OCI-LY1 (cell line): ENCODE data around the gene ELOVL4.

Experiments used
- H2AFZ ChIP-seq: fragments of 200-600 bp; sonication (generic), shearing (Covaris generic); 2 replicates; pipeline ENCODE4 v1.6.0; 2014; ENCODE audit warnings: antibody characterized with exemption, mild to moderate bottlenecking, low read length
- H3F3A ChIP-seq: fragments of 200-600 bp; sonication (generic), shearing (Covaris generic); 2 replicates; pipeline ENCODE4 v1.6.0; 2014; ENCODE audit warnings: mild to moderate bottlenecking, antibody characterized with exemption, low read length, moderate library complexity; ENCODE audit not compliant: insufficient read depth
- H3K27ac ChIP-seq: fragments of 200-600 bp; sonication (generic); 2 replicates; pipeline ENCODE4 v1.5.1; 2014; ENCODE audit warnings: low read length, mixed run types, mild to moderate bottlenecking, low read depth; ENCODE audit not compliant: poor library complexity, severe bottlenecking
- H3K27me3 ChIP-seq: fragments of 200-600 bp; sonication (generic); 2 replicates; pipeline ENCODE4 v1.6.0; 2014; ENCODE audit warnings: antibody characterized with exemption, mild to moderate bottlenecking, low read length, moderate library complexity; ENCODE audit not compliant: insufficient read depth
- H3K36me3 ChIP-seq: fragments of 200-600 bp; sonication (generic); 2 replicates; pipeline ENCODE4 v1.6.1; 2014; ENCODE audit warnings: mild to moderate bottlenecking, antibody characterized with exemption, low read length, moderate library complexity, mixed read lengths; ENCODE audit not compliant: insufficient read depth
- H3K4me1 ChIP-seq: fragments of 200-600 bp; sonication (generic); 2 replicates; pipeline ENCODE4 v1.5.1; 2014; ENCODE audit warnings: mild to moderate bottlenecking, low read length, moderate library complexity; ENCODE audit not compliant: insufficient read depth, severe bottlenecking
- H3K4me2 ChIP-seq: fragments of 200-600 bp; sonication (generic), shearing (Covaris generic); 2 replicates; pipeline ENCODE4 v1.6.1; 2014; ENCODE audit warnings: low read length
- H3K4me3 ChIP-seq: fragments of 200-600 bp; sonication (generic); 2 replicates; pipeline ENCODE4 v1.5.1; 2014; ENCODE audit warnings: low read length, low read depth, mild to moderate bottlenecking, mixed read lengths; ENCODE audit not compliant: poor library complexity, severe bottlenecking
- H3K79me2 ChIP-seq: fragments of 200-600 bp; shearing (Covaris generic); 2 replicates; pipeline ENCODE4 v1.6.1; 2016; ENCODE audit warnings: mixed run types, low read length, mixed read lengths; ENCODE audit not compliant: insufficient read depth
- H3K9ac ChIP-seq: fragments of 200-600 bp; sonication (generic), shearing (Covaris generic); 2 replicates; pipeline ENCODE4 v1.6.1; 2014; ENCODE audit warnings: mild to moderate bottlenecking, low read length, mixed read lengths
- H3K9me2 ChIP-seq: fragments of 200-600 bp; sonication (generic), shearing (Covaris generic); 2 replicates; pipeline ENCODE4 v1.6.1; 2014; ENCODE audit warnings: low read depth, mild to moderate bottlenecking, low read length, mixed read lengths
- H3K9me3 ChIP-seq: fragments of 200-600 bp; shearing (Covaris generic); 2 replicates; pipeline ENCODE4 v1.6.1; 2014; ENCODE audit warnings: low read length, mixed read lengths
- H4K20me1 ChIP-seq: fragments of 200-600 bp; sonication (generic), shearing (Covaris generic); 2 replicates; pipeline ENCODE4 v1.6.0; 2016; ENCODE audit warnings: mild to moderate bottlenecking, low read length; ENCODE audit not compliant: insufficient read depth
- EZH2 ChIP-seq: fragments of 200-600 bp; sonication (generic), shearing (Covaris generic); IDR thresholded peaks from 2 replicates; pipeline ENCODE4 v1.8.0; 2017; ENCODE audit warnings: borderline replicate concordance, mixed run types, mild to moderate bottlenecking, antibody characterized with exemption, low read length, moderate library complexity, mixed read lengths
- TF ChIP-seq, protein P1 (sequence below): fragments of 200-600 bp; sonication (generic), shearing (Covaris generic); IDR thresholded peaks from 2 replicates; pipeline ENCODE4 v1.5.1; 2017; ENCODE audit warnings: mild to moderate bottlenecking, antibody characterized with exemption, low read length, moderate library complexity, mixed read lengths

ELOVL4 gene

GRCh38 chr6:79896075-79896449, 51.3 kb downstream of the ELOVL4 start:
- Histone ChIP-seq H3K4me2 (no peak overlapping the region), H3K9ac (no peak overlapping the region), H3K9me2 (no peaks in the 10 kb centered on the region), H4K20me1 (no peaks in the 10 kb centered on the region), H3K4me3 (no peak overlapping the region), H3K27me3 (no peaks in the 10 kb centered on the region), H3K9me3 (no peaks in the 10 kb centered on the region; the same call in 1 of the 2 replicates), H2AFZ (no peak overlapping the region), H3K4me1 (no peaks in the 10 kb centered on the region), H3K36me3 (no peaks in the 10 kb centered on the region), H3K79me2 (no peaks in the 10 kb centered on the region), H3K27ac (no peak overlapping the region), H3F3A (no peaks in the 10 kb centered on the region)
- TF ChIP-seq, protein P1, sequence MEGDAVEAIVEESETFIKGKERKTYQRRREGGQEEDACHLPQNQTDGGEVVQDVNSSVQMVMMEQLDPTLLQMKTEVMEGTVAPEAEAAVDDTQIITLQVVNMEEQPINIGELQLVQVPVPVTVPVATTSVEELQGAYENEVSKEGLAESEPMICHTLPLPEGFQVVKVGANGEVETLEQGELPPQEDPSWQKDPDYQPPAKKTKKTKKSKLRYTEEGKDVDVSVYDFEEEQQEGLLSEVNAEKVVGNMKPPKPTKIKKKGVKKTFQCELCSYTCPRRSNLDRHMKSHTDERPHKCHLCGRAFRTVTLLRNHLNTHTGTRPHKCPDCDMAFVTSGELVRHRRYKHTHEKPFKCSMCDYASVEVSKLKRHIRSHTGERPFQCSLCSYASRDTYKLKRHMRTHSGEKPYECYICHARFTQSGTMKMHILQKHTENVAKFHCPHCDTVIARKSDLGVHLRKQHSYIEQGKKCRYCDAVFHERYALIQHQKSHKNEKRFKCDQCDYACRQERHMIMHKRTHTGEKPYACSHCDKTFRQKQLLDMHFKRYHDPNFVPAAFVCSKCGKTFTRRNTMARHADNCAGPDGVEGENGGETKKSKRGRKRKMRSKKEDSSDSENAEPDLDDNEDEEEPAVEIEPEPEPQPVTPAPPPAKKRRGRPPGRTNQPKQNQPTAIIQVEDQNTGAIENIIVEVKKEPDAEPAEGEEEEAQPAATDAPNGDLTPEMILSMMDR: no peak
- TF ChIP-seq EZH2: no peak

- no peaks in the 10 kb centered on the region for H3K27me3 ChIP-seq
- H4K20me1 ChIP-seq: no peaks in the 10 kb centered on the region
- H3K4me3 ChIP-seq: no peak overlapping the region
- H3K9me2 ChIP-seq: no peaks in the 10 kb centered on the region
- TF ChIP-seq, protein P1: no peak
- TF ChIP-seq EZH2: no peak
- H3K79me2 ChIP-seq: no peaks in the 10 kb centered on the region
- no peaks in the 10 kb centered on the region for H3F3A ChIP-seq
- H3K36me3 ChIP-seq: no peaks in the 10 kb centered on the region
- no peak overlapping the region for H3K27ac ChIP-seq
- no peak overlapping the region for H3K4me2 ChIP-seq
- no peak overlapping the region for H3K9ac ChIP-seq
- no peaks in the 10 kb centered on the region for H3K4me1 ChIP-seq
- no peak overlapping the region for H2AFZ ChIP-seq
- no peaks in the 10 kb centered on the region; the same call in 1 of the 2 replicates for H3K9me3 ChIP-seq
These were observed 51.8 kb downstream of the ELOVL4 start for GRCh38 chr6:79895382-79896074.

- no peaks in the 10 kb centered on the region for H4K20me1 ChIP-seq
- no peak overlapping the region for H3K4me2 ChIP-seq
These were observed 52.4 kb downstream of the ELOVL4 start for GRCh38 chr6:79894939-79895338.

More at GRCh38 chr6:79894939-79895338, 52.4 kb downstream of the ELOVL4 start:
- Histone ChIP-seq H3K9me3 (no peaks in the 10 kb centered on the region; the same call in 1 of the 2 replicates), H3K79me2 (no peaks in the 10 kb centered on the region), H3K9me2 (no peaks in the 10 kb centered on the region), H3K27me3 (no peaks in the 10 kb centered on the region), H2AFZ (no peak overlapping the region), H3K36me3 (no peaks in the 10 kb centered on the region), H3F3A (no peaks in the 10 kb centered on the region), H3K4me1 (no peaks in the 10 kb centered on the region), H3K4me3 (no peak overlapping the region), H3K9ac (no peak overlapping the region), H3K27ac (no peak overlapping the region)
- TF ChIP-seq EZH2: no peak
- TF ChIP-seq, protein P1: no peak
